GM12891 (cell line): ENCODE measurements around the gene RAB20.

Source experiments
- PAX5 ChIP-seq: IDR thresholded peaks from 2 replicates; pipeline ENCODE4 v1.6.1; 2011; ENCODE audit warnings: low read length, moderate library complexity, mild to moderate bottlenecking; ENCODE audit not compliant: insufficient read depth, severe bottlenecking
- POLR2A ChIP-seq: IDR thresholded peaks from 2 replicates; pipeline ENCODE4 v1.6.1; 2011; ENCODE audit warnings: low read depth, low read length, control low read depth
- POLR2AphosphoS5 ChIP-seq: IDR thresholded peaks from 2 replicates; pipeline ENCODE4 v1.6.1; 2011; ENCODE audit warnings: low read depth, low read length, control low read depth
- POU2F2 ChIP-seq: IDR thresholded peaks from 2 replicates; pipeline ENCODE4 v1.6.1; 2011; ENCODE audit warnings: low read depth, mild to moderate bottlenecking, control low read depth, low read length, moderate library complexity
- SPI1 ChIP-seq: IDR thresholded peaks from 2 replicates; pipeline ENCODE4 v1.6.1; 2011; ENCODE audit warnings: low read depth, low read length, control low read depth
- TAF1 ChIP-seq: IDR thresholded peaks from 2 replicates; pipeline ENCODE4 v1.6.1; 2011; ENCODE audit warnings: low read depth, low read length, control low read depth

- no peak for TF ChIP-seq POLR2A
- TF ChIP-seq POU2F2: no peak
- no peak for TF ChIP-seq TAF1
- TF ChIP-seq POLR2AphosphoS5: no peak
- TF ChIP-seq SPI1: no peak
- TF ChIP-seq PAX5: no peak
Measured at GRCh38 chr13:110497003-110497402, 64.5 kb downstream of the RAB20 start.
